ENCODE results near the gene EPHB2.

DNA sequence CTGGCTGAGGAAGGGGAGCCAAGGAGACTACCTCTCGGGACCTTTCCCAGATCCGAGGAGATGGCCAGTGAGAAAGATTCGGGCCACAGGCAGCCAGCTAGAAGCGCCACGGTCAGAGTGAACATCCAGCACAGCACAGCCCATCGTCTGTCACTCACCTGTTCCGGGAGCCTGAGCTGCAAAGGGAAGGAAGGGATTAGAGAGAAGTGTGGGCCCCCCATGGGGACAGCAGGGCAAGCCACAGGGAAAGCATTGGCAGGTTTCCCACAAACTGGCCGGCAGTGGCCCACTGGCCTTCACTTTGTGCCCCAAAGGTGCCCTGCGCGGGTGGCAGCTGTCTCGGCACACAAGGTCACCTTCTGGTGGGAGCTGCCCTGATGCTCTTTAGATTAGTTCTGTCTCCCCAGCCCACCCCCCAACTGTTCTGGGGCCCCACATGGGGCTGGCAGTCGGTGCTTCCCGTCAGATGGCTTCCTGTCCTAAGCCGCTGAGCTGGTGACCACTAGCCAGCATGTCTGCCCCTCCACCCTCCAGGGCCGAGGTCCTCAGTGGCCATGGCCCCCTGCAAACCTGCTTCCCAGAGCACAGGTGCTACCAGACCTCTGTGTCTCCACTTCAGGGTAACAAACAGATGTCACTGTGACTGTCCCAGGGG lies 205.3 kb downstream of the EPHB2 start:
- TF ChIP-seq, protein P1, sequence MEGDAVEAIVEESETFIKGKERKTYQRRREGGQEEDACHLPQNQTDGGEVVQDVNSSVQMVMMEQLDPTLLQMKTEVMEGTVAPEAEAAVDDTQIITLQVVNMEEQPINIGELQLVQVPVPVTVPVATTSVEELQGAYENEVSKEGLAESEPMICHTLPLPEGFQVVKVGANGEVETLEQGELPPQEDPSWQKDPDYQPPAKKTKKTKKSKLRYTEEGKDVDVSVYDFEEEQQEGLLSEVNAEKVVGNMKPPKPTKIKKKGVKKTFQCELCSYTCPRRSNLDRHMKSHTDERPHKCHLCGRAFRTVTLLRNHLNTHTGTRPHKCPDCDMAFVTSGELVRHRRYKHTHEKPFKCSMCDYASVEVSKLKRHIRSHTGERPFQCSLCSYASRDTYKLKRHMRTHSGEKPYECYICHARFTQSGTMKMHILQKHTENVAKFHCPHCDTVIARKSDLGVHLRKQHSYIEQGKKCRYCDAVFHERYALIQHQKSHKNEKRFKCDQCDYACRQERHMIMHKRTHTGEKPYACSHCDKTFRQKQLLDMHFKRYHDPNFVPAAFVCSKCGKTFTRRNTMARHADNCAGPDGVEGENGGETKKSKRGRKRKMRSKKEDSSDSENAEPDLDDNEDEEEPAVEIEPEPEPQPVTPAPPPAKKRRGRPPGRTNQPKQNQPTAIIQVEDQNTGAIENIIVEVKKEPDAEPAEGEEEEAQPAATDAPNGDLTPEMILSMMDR (IDR thresholded peaks at IDR 0.05) = no peak
- no peak for TF ChIP-seq POLR2A (IDR thresholded peaks at IDR 0.05)
